Astrocyte of the cerebellum (primary cell): ENCODE results near the gene CA5B.
"Not testable (repeated sequence)": the region's sequence is repeated elsewhere in the genome, so short reads cannot be mapped to it uniquely, and the experiment has no call there.

ENCODE experiments used
- DNase-seq: peaks from one replicate; pipeline ENCODE4 v3.0.0-alpha.2; 2011; ENCODE audit warnings: low read depth
- H3K4me3 ChIP-seq: 2 replicates; pipeline ENCODE4 v1.5.1; 2011; ENCODE audit warnings: mild to moderate bottlenecking, low read depth, low read length, moderate library complexity
- in situ Hi-C: cut with HindIII; loops from 2 replicates; pipeline ENCODE4 v1.10.0; 2017; ENCODE audit warnings: low sequenced_read_pairs
- TF ChIP-seq, protein P1 (sequence below): IDR thresholded peaks from 2 replicates; pipeline ENCODE4 v1.5.1; 2012; ENCODE audit warnings: low read length, low read depth, moderate library complexity, mild to moderate bottlenecking; ENCODE audit errors: missing control alignments

The CA5B gene

DNA sequence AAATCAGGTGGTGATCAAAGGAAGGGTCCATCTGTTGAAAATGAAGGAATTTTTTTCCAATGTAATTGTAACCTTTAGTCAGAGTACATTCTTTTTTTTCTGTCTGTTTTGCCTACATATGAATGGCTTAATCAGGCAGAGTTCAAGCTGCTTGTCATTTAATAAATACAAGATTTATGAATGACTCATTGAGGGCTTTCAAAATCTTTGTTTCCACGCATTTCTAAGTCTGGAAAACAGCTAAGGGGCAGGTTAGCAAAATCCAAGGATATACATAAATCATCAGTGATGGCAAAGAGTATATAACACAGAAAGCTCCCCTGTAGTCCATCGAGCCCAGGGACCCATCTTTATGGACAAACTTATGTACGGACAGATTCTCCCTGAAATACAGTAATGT, 1.8 kb downstream of the CA5B start:
- no peak overlapping the region for H3K4me3 ChIP-seq
- TF ChIP-seq, protein P1, sequence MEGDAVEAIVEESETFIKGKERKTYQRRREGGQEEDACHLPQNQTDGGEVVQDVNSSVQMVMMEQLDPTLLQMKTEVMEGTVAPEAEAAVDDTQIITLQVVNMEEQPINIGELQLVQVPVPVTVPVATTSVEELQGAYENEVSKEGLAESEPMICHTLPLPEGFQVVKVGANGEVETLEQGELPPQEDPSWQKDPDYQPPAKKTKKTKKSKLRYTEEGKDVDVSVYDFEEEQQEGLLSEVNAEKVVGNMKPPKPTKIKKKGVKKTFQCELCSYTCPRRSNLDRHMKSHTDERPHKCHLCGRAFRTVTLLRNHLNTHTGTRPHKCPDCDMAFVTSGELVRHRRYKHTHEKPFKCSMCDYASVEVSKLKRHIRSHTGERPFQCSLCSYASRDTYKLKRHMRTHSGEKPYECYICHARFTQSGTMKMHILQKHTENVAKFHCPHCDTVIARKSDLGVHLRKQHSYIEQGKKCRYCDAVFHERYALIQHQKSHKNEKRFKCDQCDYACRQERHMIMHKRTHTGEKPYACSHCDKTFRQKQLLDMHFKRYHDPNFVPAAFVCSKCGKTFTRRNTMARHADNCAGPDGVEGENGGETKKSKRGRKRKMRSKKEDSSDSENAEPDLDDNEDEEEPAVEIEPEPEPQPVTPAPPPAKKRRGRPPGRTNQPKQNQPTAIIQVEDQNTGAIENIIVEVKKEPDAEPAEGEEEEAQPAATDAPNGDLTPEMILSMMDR = no peak
- no peak for DNase-seq
- in situ Hi-C loops = no loop called here

GRCh38 chrX:15744181-15744867, 6.3 kb downstream of the CA5B start:
- no peak for DNase-seq
- in situ Hi-C loops = no loop called here
- TF ChIP-seq, protein P1 = no peak
- H3K4me3 ChIP-seq = no peak overlapping the region

DNA sequence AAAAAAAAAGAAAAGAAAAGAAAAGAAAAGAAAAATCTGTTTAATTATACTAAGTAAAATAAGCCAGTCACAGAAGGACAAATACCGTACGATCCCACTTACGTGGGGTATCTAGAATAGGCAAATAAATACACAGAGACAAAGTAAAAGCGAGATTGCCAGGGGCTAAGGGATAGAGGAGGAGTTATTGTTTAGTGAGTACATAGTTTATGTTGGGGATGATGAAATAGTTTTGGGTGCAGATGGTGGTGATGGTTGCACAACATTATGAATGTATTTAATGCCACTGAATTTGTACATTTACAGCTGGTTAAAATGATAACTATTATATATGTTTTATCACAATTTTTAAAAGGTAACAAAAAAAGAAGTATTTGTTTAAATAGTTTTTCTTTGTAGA, 7.1 kb downstream of the CA5B start:
- no peak overlapping the region for H3K4me3 ChIP-seq
- no peak for DNase-seq
- in situ Hi-C loops = no loop called here
- TF ChIP-seq, protein P1 = no peak

GRCh38 chrX:15746651-15747050, 8.6 kb downstream of the CA5B start:
- H3K4me3 ChIP-seq, in situ Hi-C loops, DNase-seq: not testable (repeated sequence)

GRCh38 chrX:15747626-15748173, 9.6 kb downstream of the CA5B start:
- TF ChIP-seq, protein P1 = no peak
- no peak overlapping the region for H3K4me3 ChIP-seq
- in situ Hi-C loops = no loop called here
- no peak for DNase-seq

GRCh38 chrX:15748841-15749240, 10.8 kb downstream of the CA5B start:
- in situ Hi-C loops = no loop called here
- TF ChIP-seq, protein P1 = no peak
- DNase-seq = no peak
- H3K4me3 ChIP-seq = no peak overlapping the region
